DND-41 (cell line): ENCODE measurements around the gene SLC51A.
"Not testable (repeated sequence)": the region's sequence is repeated elsewhere in the genome, so short reads cannot be mapped to it uniquely, and the experiment has no call there.

ENCODE experiments used
- ATAC-seq: fragments of 200-7000 bp; cut with Tn5 transposase; 3 replicates; pipeline ENCODE4 v1.9.1; 2021; ENCODE audit warnings: low read depth; ENCODE audit not compliant: insufficient read depth
- DNase-seq: peaks from one replicate; pipeline ENCODE4 v3.0.0-alpha.2; 2020
- H2AFZ ChIP-seq: 2 replicates; pipeline ENCODE4 v1.6.0; 2012; ENCODE audit warnings: low read depth, low read length
- H3K27ac ChIP-seq: 2 replicates; pipeline ENCODE4 v1.5.1; 2012; ENCODE audit warnings: low read length, inconsistent platforms
- H3K27me3 ChIP-seq: fragments of 200-600 bp; sonication (generic); 2 replicates; pipeline ENCODE4 v1.6.0; 2012; ENCODE audit warnings: low read length, mild to moderate bottlenecking, inconsistent platforms; ENCODE audit not compliant: insufficient read depth, poor library complexity
- H3K36me3 ChIP-seq: 2 replicates; pipeline ENCODE4 v1.5.1; 2012; ENCODE audit warnings: low read length, inconsistent platforms; ENCODE audit not compliant: insufficient read depth
- H3K4me1 ChIP-seq: 2 replicates; pipeline ENCODE4 v1.5.1; 2012; ENCODE audit warnings: mild to moderate bottlenecking, low read length; ENCODE audit not compliant: insufficient read depth
- H3K4me2 ChIP-seq: 2 replicates; pipeline ENCODE4 v1.6.0; 2012; ENCODE audit warnings: mild to moderate bottlenecking, moderate library complexity, low read length, inconsistent platforms; ENCODE audit not compliant: insufficient read depth
- H3K4me3 ChIP-seq, 2 experiments: fragments of 200-600 bp in 1 of 2; shearing (Covaris generic) in 1 of 2; 2 replicates each; pipeline ENCODE4 v1.5.1; 2012 to 2016; ENCODE audit warnings: inconsistent platforms in 2 of 2, low read length in 2 of 2, mild to moderate bottlenecking in 2 of 2, low read depth in 1 of 2, moderate library complexity in 1 of 2
- H3K79me2 ChIP-seq: 2 replicates; pipeline ENCODE4 v1.6.0; 2012; ENCODE audit warnings: low read length, inconsistent platforms; ENCODE audit not compliant: insufficient read depth
- H3K9ac ChIP-seq: 2 replicates; pipeline ENCODE4 v1.6.0; 2012; ENCODE audit warnings: low read depth, mild to moderate bottlenecking, inconsistent platforms, low read length, moderate library complexity
- H3K9me3 ChIP-seq: 2 replicates; pipeline ENCODE4 v1.5.1; 2012; ENCODE audit warnings: low read length, moderate library complexity, mild to moderate bottlenecking, inconsistent platforms; ENCODE audit not compliant: insufficient read depth, severe bottlenecking
- H4K20me1 ChIP-seq: 2 replicates; pipeline ENCODE4 v1.6.0; 2012; ENCODE audit warnings: low read length; ENCODE audit not compliant: insufficient read depth
- CTCF ChIP-seq: IDR thresholded peaks from 2 replicates; pipeline ENCODE4 v1.5.1; 2012; ENCODE audit warnings: borderline replicate concordance, low read length, moderate library complexity, mild to moderate bottlenecking; ENCODE audit not compliant: poor library complexity, severe bottlenecking; ENCODE audit errors: extremely low read depth
- EZH2 ChIP-seq: IDR thresholded peaks from 3 replicates; pipeline ENCODE4 v1.6.1; 2012; ENCODE audit warnings: borderline replicate concordance, low read depth, mild to moderate bottlenecking, moderate library complexity, low read length, inconsistent platforms; ENCODE audit not compliant: severe bottlenecking

SLC51A gene

GRCh38 chr3:196202516-196202970 lies 13.8 kb upstream of the SLC51A start:
- Histone ChIP-seq H3K4me3 (no peak overlapping the region), H3K79me2 (no peaks in the 10 kb centered on the region), H3K9ac (no peak overlapping the region), H2AFZ (no peak overlapping the region), H3K4me2 (no peak overlapping the region), H3K9me3 (no peaks in the 10 kb centered on the region), H4K20me1 (no peaks in the 10 kb centered on the region), H3K4me1 (no peaks in the 10 kb centered on the region), H3K27ac (no peak overlapping the region), H3K27me3 (no peaks in the 10 kb centered on the region), H3K36me3 (no peaks in the 10 kb centered on the region)
- DNase-seq = no peak
- TF ChIP-seq CTCF (no peak), EZH2 (no peak)
- ATAC-seq = no peak

- no peak overlapping the region for H3K4me2 ChIP-seq
These were observed 12.5 kb upstream of the SLC51A start for GRCh38 chr3:196203846-196204245.

DNA sequence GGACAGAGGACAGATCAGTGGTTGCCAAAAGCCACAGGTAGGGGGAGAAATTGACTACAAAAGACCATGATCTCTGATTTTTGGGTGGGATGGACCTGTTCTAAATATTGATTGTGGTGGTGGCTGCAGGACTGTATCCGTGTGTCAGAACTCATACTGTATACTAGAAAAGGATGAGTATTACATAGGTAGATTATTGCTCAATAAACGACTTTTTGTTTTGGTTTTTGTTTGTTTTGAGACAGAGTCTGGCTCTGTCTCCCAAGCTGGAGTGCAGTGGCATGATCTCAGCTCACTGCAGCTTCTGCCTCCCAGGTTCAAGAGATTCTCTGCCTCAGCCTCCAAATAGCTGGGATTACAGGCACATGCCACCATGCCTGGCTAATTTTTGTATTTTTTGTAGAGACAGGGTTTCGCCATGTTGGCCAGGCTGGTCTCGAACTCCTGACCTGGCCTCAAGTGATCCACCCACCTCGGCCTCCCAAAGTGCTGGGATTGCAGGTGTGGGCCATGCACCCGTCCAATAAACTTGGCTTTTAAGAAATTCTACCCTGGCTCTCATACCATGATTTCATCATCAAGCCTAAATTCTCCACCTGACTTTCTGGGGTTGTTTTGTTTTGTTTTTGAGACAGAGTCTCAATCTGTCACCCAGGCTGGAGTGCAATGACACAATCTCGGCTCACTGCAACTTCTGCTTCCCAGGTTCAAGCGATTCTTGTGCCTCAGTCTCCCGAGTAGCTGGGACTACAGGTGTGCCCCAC lies 10.7 kb upstream of the SLC51A start:
- H2AFZ ChIP-seq, H3K27me3 ChIP-seq, H3K36me3 ChIP-seq, H3K79me2 ChIP-seq, H3K4me2 ChIP-seq, H4K20me1 ChIP-seq, H3K9ac ChIP-seq, H3K4me1 ChIP-seq, H3K4me3 ChIP-seq, DNase-seq, H3K27ac ChIP-seq, H3K9me3 ChIP-seq: not testable (repeated sequence)
- peak; percentile 37 for TF ChIP-seq CTCF
- ATAC-seq = peak; percentile 26; the same call in 1 of the 3 replicates

More at GRCh38 chr3:196203846-196204245, 12.5 kb upstream of the SLC51A start:
- Histone ChIP-seq H3K27me3 (no peaks in the 10 kb centered on the region), H3K79me2 (no peaks in the 10 kb centered on the region), H4K20me1 (no peaks in the 10 kb centered on the region), H3K27ac (no peak overlapping the region), H3K36me3 (no peaks in the 10 kb centered on the region), H3K4me3 (no peak overlapping the region), H2AFZ (no peak overlapping the region), H3K4me1 (no peaks in the 10 kb centered on the region), H3K9ac (no peak overlapping the region), H3K9me3 (no peaks in the 10 kb centered on the region)
- ATAC-seq = no peak
- TF ChIP-seq EZH2 (no peak), CTCF (no peak)
- DNase-seq = no peak
